ENCODE data around the gene NARS2. TPM values are rescaled to one million over a fixed set of nuclear protein-coding genes. Genes with fewer than 3 reads are reported as not detected.

The NARS2 gene
- total and polyA plus RNA-seq, 9 of the 15 experiments (the other 6 are each of a cell fraction or from before 2014, with no cell fraction given) = 26.8 to 48.0 (median 34.2) TPM

- 0 out of 2 replicates have a peak, but pooled peaks have one; percentile 86 for TF ChIP-seq KAT7 (CRISPR knock-in tag; IDR thresholded peaks at IDR 0.05; ENCODE audit: borderline replicate concordance)
- TF ChIP-seq, protein P1, sequence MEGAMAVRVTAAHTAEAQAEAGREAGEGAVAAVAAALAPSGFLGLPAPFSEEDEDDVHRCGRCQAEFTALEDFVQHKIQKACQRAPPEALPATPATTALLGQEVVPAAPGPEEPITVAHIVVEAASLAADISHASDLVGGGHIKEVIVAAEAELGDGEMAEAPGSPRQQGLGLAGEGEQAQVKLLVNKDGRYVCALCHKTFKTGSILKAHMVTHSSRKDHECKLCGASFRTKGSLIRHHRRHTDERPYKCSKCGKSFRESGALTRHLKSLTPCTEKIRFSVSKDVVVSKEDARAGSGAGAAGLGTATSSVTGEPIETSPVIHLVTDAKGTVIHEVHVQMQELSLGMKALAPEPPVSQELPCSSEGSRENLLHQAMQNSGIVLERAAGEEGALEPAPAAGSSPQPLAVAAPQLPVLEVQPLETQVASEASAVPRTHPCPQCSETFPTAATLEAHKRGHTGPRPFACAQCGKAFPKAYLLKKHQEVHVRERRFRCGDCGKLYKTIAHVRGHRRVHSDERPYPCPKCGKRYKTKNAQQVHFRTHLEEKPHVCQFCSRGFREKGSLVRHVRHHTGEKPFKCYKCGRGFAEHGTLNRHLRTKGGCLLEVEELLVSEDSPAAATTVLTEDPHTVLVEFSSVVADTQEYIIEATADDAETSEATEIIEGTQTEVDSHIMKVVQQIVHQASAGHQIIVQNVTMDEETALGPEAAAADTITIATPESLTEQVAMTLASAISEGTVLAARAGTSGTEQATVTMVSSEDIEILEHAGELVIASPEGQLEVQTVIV (CRISPR knock-in tag; IDR thresholded peaks at IDR 0.05; ENCODE audit: borderline replicate concordance) = no peak
- TF ChIP-seq FIP1L1 (IDR thresholded peaks at IDR 0.05; ENCODE audit: low read depth, low read length, poor library complexity, severe bottlenecking) = peak; percentile 48
- peak; percentile 66; the same call in 1 of the 2 replicates for TF ChIP-seq KLF13 (tag; IDR thresholded peaks at IDR 0.05; ENCODE audit: borderline replicate concordance, low read depth)
- 0 out of 2 replicates have a peak, but pooled peaks have one; percentile 31 for TF ChIP-seq POLR2H (tag; IDR thresholded peaks at IDR 0.05; ENCODE audit: low read depth)
- TF ChIP-seq RFX7 (CRISPR knock-in tag; IDR thresholded peaks at IDR 0.05) = no peak
- peak; percentile 58; the same call in 1 of the 2 replicates for TF ChIP-seq PHF8 (IDR thresholded peaks at IDR 0.05; ENCODE audit: borderline replicate concordance, low read length)
- TF ChIP-seq RBFOX2 (IDR thresholded peaks at IDR 0.05; ENCODE audit: low read depth, low read length) = peak; percentile 56
- peak; percentile 57; the same call in 1 of the 2 replicates for TF ChIP-seq ZEB2 (IDR thresholded peaks at IDR 0.05)
- TF ChIP-seq SRSF3 (IDR thresholded peaks at IDR 0.05; ENCODE audit: insufficient read depth, low read length) = no peak
Observed at GRCh38 chr11:78417175-78417887, 157.3 kb downstream of the NARS2 start, which contains the start of gene GAB2 (continued).

Measured in K562 (cell line).